ENCODE measurements around the gene ARFGAP1. TPM values are rescaled to one million over a fixed set of nuclear protein-coding genes. Genes with fewer than 3 reads are reported as not detected.

ARFGAP1 gene
- total and polyA plus RNA-seq, 2 of the 8 experiments (the other 6 are each of a cell fraction or from before 2014, with no cell fraction given) = 93.7 to 100 TPM

- Histone ChIP-seq H3K4me3 (ENCODE audit: extremely low read depth in 1 of 4, insufficient read depth in 2 of 4, low read depth in 3 of 4, low read length in 4 of 4) (no peak overlapping the region), H2AK5ac (ENCODE audit: low read depth, low read length) (peak overlapping the region; percentile 13; the same call in 1 of the 2 replicates), H2BK12ac (ENCODE audit: low read depth, low read length) (peak overlapping the region; percentile 78; the same call in 1 of the 2 replicates), H3K27me3 (replicated peaks in 1 of 4; ENCODE audit: control insufficient read depth in 3 of 4, extremely low read depth in 1 of 4, insufficient read depth in 3 of 4, low read length in 3 of 4) (peaks cover 4 to 51% (median 40%) of the 10 kb centered on the region in 4 experiments), H3K56ac (replicated peaks; ENCODE audit: insufficient read length, low read depth, low read length) (no peak overlapping the region), H3K36me3 (ENCODE audit: control insufficient read depth in 2 of 4, insufficient read depth in 4 of 4, low read length in 3 of 4) (no peaks in the 10 kb centered on the region; a peak in 1 of 8 replicates), H4K20me1 (replicated peaks in 1 of 2; ENCODE audit: control insufficient read depth in 1 of 2, insufficient read depth in 2 of 2, low read length in 2 of 2) (peaks cover 0 to 4% of the 10 kb centered on the region in 2 experiments), H2BK15ac (ENCODE audit: low read length) (no peak overlapping the region), H3K4ac (replicated peaks; ENCODE audit: insufficient read length, low read depth, low read length) (no peak overlapping the region), H3K4me1 (replicated peaks in 1 of 4; ENCODE audit: control insufficient read depth in 3 of 4, insufficient read depth in 4 of 4, low read length in 3 of 4) (peaks cover 2 to 26% (median 19%) of the 10 kb centered on the region in 4 experiments), H3K9me3 (ENCODE audit: insufficient read depth in 2 of 2, low read depth in 1 of 2, low read length in 1 of 2) (no peaks in the 10 kb centered on the region), H3K27ac (ENCODE audit: low read depth, low read length) (no peak overlapping the region), H3K79me1 (ENCODE audit: low read depth, low read length) (no peaks in the 10 kb centered on the region; the same call in 1 of the 2 replicates), H3K4me2 (ENCODE audit: insufficient read depth in 1 of 2, low read depth in 2 of 2, low read length in 2 of 2) (peak overlapping the region in 1 of 2 experiments; percentile 97; a peak in 1 of 4 replicates), H2AFZ (ENCODE audit: low read length) (no peak overlapping the region), H4K8ac (ENCODE audit: extremely low read depth, insufficient read depth, low read length) (no peak overlapping the region), H2BK120ac (replicated peaks; ENCODE audit: low read depth, low read length) (no peak overlapping the region), H3K23ac (ENCODE audit: insufficient read length) (no peak overlapping the region), H3K9ac (replicated peaks in 1 of 4; ENCODE audit: extremely low read depth in 1 of 4, low read depth in 3 of 4, low read length in 3 of 4) (no peak overlapping the region), H3K14ac (ENCODE audit: insufficient read length) (no peak overlapping the region), H4K91ac (replicated peaks; ENCODE audit: insufficient read length, low read length) (no peak overlapping the region), H4K5ac (ENCODE audit: insufficient read length, low read depth, low read length) (no peak overlapping the region), H3K23me2 (ENCODE audit: low read depth, low read length) (peaks cover 13% of the 10 kb centered on the region; the same call in 1 of the 2 replicates), H3K79me2 (ENCODE audit: control insufficient read depth in 1 of 2, insufficient read depth in 2 of 2, low read length in 2 of 2) (no peaks in the 10 kb centered on the region), H2BK5ac (ENCODE audit: low read depth, low read length) (0 out of 2 replicates have a peak overlapping the region, but pooled peaks have one; percentile 58), H3K18ac (ENCODE audit: extremely low read depth, low read length) (no peak overlapping the region), H2BK20ac (ENCODE audit: low read length) (no peak overlapping the region)
- ChIA-PET POLR2A (ENCODE audit: partially characterized antibody) (interaction anchor here (1.2 to 4.7 kb wide), 5 partner anchors 10 to 34 kb away, joined by 3 to 21 read pairs (median 12); partner anchors contain the start of genes ARFGAP1 and BIRC7), CTCF (ENCODE audit: partially characterized antibody) (interaction anchor here (0.9 to 6.8 kb wide), 10 partner anchors 8 to 253 kb away, joined by 3 to 87 read pairs (median 4); partner anchors contain the start of gene BIRC7)
- WGBS, 2 experiments (ENCODE audit: extremely low coverage in 1 of 2, insufficient coverage in 1 of 2, insufficient read length in 1 of 2, insufficient replicate concordance in 2 of 2, low coverage in 1 of 2, low lambda C conversion rate in 2 of 2, missing lambda C conversion rate in 1 of 2) = 64% methylated on average over 6 of the region's 8 CpGs; no CpG with 5 or more reads in 1 of the 2 experiments
- DNase-seq (ENCODE audit: low read depth in 1 of 2, low spot score in 2 of 2) (no peak), FAIRE-seq (no peak)
- no peak for TF ChIP-seq GABPA (IDR thresholded peaks at IDR 0.05; ENCODE audit: borderline replicate concordance, insufficient read depth, low read length)
- TF ChIP-seq EZH2 (IDR thresholded peaks at IDR 0.05; ENCODE audit: low read depth, low read length, severe bottlenecking) = no peak
- TF ChIP-seq CHD2 (IDR thresholded peaks at IDR 0.05; ENCODE audit: low read length) = no peak
- no peak for TF ChIP-seq TBP (IDR thresholded peaks at IDR 0.05; ENCODE audit: low read depth, low read length)
- TF ChIP-seq SP4 (IDR thresholded peaks at IDR 0.05; ENCODE audit: low read length) = no peak
- TF ChIP-seq POLR2A (IDR thresholded peaks at IDR 0.05; ENCODE audit: control extremely low read depth in 1 of 2, low read depth in 2 of 2, low read length in 2 of 2) = no peak
- no peak for TF ChIP-seq BCL11A (IDR thresholded peaks at IDR 0.05; ENCODE audit: low read depth in 2 of 2, low read length in 2 of 2)
- no peak for TF ChIP-seq CTCF (IDR thresholded peaks at IDR 0.05; ENCODE audit: control extremely low read depth in 1 of 3, insufficient read depth in 1 of 3, low read depth in 1 of 3, low read length in 3 of 3)
- no peak for TF ChIP-seq CEBPB (IDR thresholded peaks at IDR 0.05; ENCODE audit: low read depth, low read length)
- no peak for TF ChIP-seq CHD1 (IDR thresholded peaks at IDR 0.05; ENCODE audit: low read depth, low read length)
- TF ChIP-seq SP2 (IDR thresholded peaks at IDR 0.05; ENCODE audit: low read length) = no peak
- TF ChIP-seq RXRA (IDR thresholded peaks at IDR 0.05; ENCODE audit: insufficient read depth, low read depth, low read length) = no peak
Measured at GRCh38 chr20:63252284-63252711, 20.3 kb upstream of the ARFGAP1 start.
